Tibial nerve (tissue), 3 donors: ENCODE data around the gene NEU1.

Experiments
- POLR2A ChIP-seq, 2 donors: fragments of 450-650 bp; IDR thresholded peaks; one replicate each; pipeline ENCODE4 v1.6.1; 2017; ENCODE audit warnings: antibody characterized with exemption in 2 of 2, mild to moderate bottlenecking in 2 of 2, moderate library complexity in 2 of 2
- TF ChIP-seq, protein P1 (sequence below), 5 experiments: fragments of 200-600 bp in 3 of 5; fragments of 450-650 bp in 2 of 5; sonication (generic) in 3 of 5; IDR thresholded peaks; one replicate each; pipeline ENCODE4 v1.5.1; 2016 to 2019; ENCODE audit warnings: antibody characterized with exemption in 5 of 5, mild to moderate bottlenecking in 3 of 5, moderate library complexity in 2 of 5

DNA sequence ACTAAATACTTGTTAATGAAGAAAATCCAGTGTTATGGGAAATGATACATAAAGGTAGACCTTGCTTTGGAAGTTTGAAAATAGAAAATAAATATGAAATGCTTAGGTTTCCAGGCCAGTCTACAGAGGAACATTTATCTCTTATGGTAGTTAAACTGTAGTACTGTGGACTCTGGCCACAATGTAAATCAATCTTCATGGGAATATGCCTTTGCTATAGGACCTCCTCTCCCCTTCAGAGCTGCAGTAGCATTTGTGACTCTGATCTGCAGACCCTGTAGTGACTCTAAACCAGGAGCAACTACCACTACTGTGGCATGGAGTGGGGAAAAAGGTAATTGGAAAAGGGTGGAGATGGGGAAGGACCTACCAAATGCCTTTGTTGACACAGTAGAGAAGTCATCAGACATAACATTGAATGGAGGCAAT lies 42.7 kb downstream of the NEU1 start:
- TF ChIP-seq, protein P1, sequence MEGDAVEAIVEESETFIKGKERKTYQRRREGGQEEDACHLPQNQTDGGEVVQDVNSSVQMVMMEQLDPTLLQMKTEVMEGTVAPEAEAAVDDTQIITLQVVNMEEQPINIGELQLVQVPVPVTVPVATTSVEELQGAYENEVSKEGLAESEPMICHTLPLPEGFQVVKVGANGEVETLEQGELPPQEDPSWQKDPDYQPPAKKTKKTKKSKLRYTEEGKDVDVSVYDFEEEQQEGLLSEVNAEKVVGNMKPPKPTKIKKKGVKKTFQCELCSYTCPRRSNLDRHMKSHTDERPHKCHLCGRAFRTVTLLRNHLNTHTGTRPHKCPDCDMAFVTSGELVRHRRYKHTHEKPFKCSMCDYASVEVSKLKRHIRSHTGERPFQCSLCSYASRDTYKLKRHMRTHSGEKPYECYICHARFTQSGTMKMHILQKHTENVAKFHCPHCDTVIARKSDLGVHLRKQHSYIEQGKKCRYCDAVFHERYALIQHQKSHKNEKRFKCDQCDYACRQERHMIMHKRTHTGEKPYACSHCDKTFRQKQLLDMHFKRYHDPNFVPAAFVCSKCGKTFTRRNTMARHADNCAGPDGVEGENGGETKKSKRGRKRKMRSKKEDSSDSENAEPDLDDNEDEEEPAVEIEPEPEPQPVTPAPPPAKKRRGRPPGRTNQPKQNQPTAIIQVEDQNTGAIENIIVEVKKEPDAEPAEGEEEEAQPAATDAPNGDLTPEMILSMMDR (IDR thresholded peaks at IDR 0.05) = no peak
- TF ChIP-seq POLR2A (IDR thresholded peaks at IDR 0.05) = no peak
